ENCODE results near the gene MRPL12. TPM values are rescaled to one million over a fixed set of nuclear protein-coding genes. Genes with fewer than 3 reads are reported as not detected.

Gene MRPL12
- total RNA-seq = 100 to 1,000 TPM; 106 to 225 TPM

GRCh38 chr17:81702934-81703746 is at the start of gene MRPL12:
MRPL12 (plus strand) TSS chr17:81703367; CDS start chr17:81703502, 135 bp downstream.
- peak within 1 kb of the TSS; percentile 86 for H3K27ac ChIP-seq

GRCh38 chr17:81655378-81656117 is 47.6 kb upstream of the MRPL12 start:
- no peak overlapping the region for H3K9ac ChIP-seq (ENCODE audit: low read depth in 2 of 2, low read length in 2 of 2)
- no peak for TF ChIP-seq CTCF (IDR thresholded peaks at IDR 0.05)
- H3K4me1 ChIP-seq = no peaks in the 10 kb centered on the region
- intact Hi-C loops (cut with DNase I) = no loop called here
- no peaks in the 10 kb centered on the region for H3K27me3 ChIP-seq
- H3K4me3 ChIP-seq = no peak overlapping the region
- no peaks in the 10 kb centered on the region for H3K36me3 ChIP-seq
- DNase-seq = no peak
- no peak overlapping the region for H3K27ac ChIP-seq
- H3K9me3 ChIP-seq = no peaks in the 10 kb centered on the region

More at GRCh38 chr17:81702934-81703746, at the start of gene MRPL12:
- intact Hi-C loops (cut with DNase I) = no loop called here
- no peak for TF ChIP-seq CTCF (IDR thresholded peaks at IDR 0.05)
- Histone ChIP-seq H3K36me3 (peaks cover 9% of the 10 kb centered on the region), H3K9ac (ENCODE audit: low read depth in 2 of 2, low read length in 2 of 2) (peak within 1 kb of the TSS; percentile 96 to 98), H3K9me3 (no peaks in the 10 kb centered on the region), H3K4me1 (peaks cover 20% of the 10 kb centered on the region), H3K27me3 (no peaks in the 10 kb centered on the region), H3K4me3 (peak within 1 kb of the TSS; percentile 83)
- DNase-seq = peak; percentile 97

- Histone ChIP-seq H3K9ac (ENCODE audit: low read depth in 2 of 2, low read length in 2 of 2) (no peak within 1 kb of the TSS), H3K9me3 (no peaks in the 10 kb centered on the region), H3K27ac (no peak within 1 kb of the TSS), H3K4me1 (no peaks in the 10 kb centered on the region), H3K36me3 (no peaks in the 10 kb centered on the region), H3K27me3 (no peaks in the 10 kb centered on the region), H3K4me3 (no peak within 1 kb of the TSS)
- no peak for DNase-seq
- intact Hi-C loops (cut with DNase I) = no loop called here
- no peak for TF ChIP-seq CTCF (IDR thresholded peaks at IDR 0.05)
Measured at GRCh38 chr17:81656118-81656743, 46.9 kb upstream of the MRPL12 start, which contains the start of gene PDE6G. PDE6G (minus strand) TSS chr17:81656542; CDS start chr17:81653305, 3,237 bp downstream.

- H3K4me1 ChIP-seq = no peaks in the 10 kb centered on the region
- intact Hi-C loops (cut with DNase I) = no loop called here
- H3K4me3 ChIP-seq = no peak overlapping the region
- no peak overlapping the region for H3K27ac ChIP-seq
- H3K36me3 ChIP-seq = no peaks in the 10 kb centered on the region
- no peaks in the 10 kb centered on the region for H3K27me3 ChIP-seq
- TF ChIP-seq CTCF (IDR thresholded peaks at IDR 0.05) = no peak
- H3K9ac ChIP-seq (ENCODE audit: low read depth in 2 of 2, low read length in 2 of 2) = no peak overlapping the region
- no peak for DNase-seq
- H3K9me3 ChIP-seq = no peaks in the 10 kb centered on the region
Measured at GRCh38 chr17:81656835-81657234, 46.3 kb upstream of the MRPL12 start.

GRCh38 chr17:81659038-81659437 is 44.1 kb upstream of the MRPL12 start:
- Histone ChIP-seq H3K4me3 (no peak overlapping the region), H3K9me3 (no peaks in the 10 kb centered on the region), H3K9ac (ENCODE audit: low read depth in 2 of 2, low read length in 2 of 2) (no peak overlapping the region), H3K4me1 (no peaks in the 10 kb centered on the region), H3K27ac (no peak overlapping the region), H3K27me3 (no peaks in the 10 kb centered on the region), H3K36me3 (no peaks in the 10 kb centered on the region)
- no peak for DNase-seq
- no peak for TF ChIP-seq CTCF (IDR thresholded peaks at IDR 0.05)
- intact Hi-C loops (cut with DNase I) = no loop called here
